H1 (cell line): ENCODE data around the gene ACKR3. TPM values are rescaled to one million over a fixed set of nuclear protein-coding genes. Genes with fewer than 3 reads are reported as not detected.

ENCODE experiments used
- CBX5 ChIP-seq: fragments of 300-800, 300-1000 bp; sonication (generic); IDR thresholded peaks from 2 replicates; pipeline ENCODE4 v1.7.1; 2016; ENCODE audit warnings: antibody characterized with exemption, low read length, low read depth
- SIRT6 ChIP-seq: IDR thresholded peaks from one replicate; pipeline ENCODE4 v1.7.1; 2012; ENCODE audit warnings: low read length, inconsistent platforms
- TCF12 ChIP-seq: IDR thresholded peaks from 2 replicates; pipeline ENCODE4 v1.6.1; 2011; ENCODE audit warnings: low read depth, mild to moderate bottlenecking, low read length
- polyA plus RNA-seq, 7 experiments: library from polyadenylated mRNA; depleted of rRNA in 3 of 7; stranded (reverse) in 5 of 7; unstranded in 2 of 7; fragments of >200 nt in 5 of 7; fragments of 200-250 nt in 2 of 7; gene quantifications; 1 replicate in 5 of 7; 2 replicates in 1 of 7; 4 replicates in 1 of 7; pipeline versions ENCODE4 v1.2.1 to v1.2.3, GENCODE V29; 2011 to 2013; ENCODE audit warnings: missing spikeins in 2 of 7, mixed read lengths in 2 of 7
- total RNA-seq: library from RNA; stranded (reverse); fragmentation: NEBNext Ultra II Directional; extraction: Animal tissue kit (Norgen Biotek cat#: 25700); gene quantifications from 2 replicates; pipeline ENCODE4 v1.2.1, GENCODE V29; 2021
- TF ChIP-seq, protein P1 (sequence below): IDR thresholded peaks from 2 replicates; pipeline ENCODE4 v1.6.1; 2012; ENCODE audit warnings: low read length, inconsistent platforms

ACKR3 gene
- total and polyA plus RNA-seq, 2 of the 8 experiments (the other 6 are each of a cell fraction or from before 2014, with no cell fraction given), result 1.4 to 24.4 TPM

DNA sequence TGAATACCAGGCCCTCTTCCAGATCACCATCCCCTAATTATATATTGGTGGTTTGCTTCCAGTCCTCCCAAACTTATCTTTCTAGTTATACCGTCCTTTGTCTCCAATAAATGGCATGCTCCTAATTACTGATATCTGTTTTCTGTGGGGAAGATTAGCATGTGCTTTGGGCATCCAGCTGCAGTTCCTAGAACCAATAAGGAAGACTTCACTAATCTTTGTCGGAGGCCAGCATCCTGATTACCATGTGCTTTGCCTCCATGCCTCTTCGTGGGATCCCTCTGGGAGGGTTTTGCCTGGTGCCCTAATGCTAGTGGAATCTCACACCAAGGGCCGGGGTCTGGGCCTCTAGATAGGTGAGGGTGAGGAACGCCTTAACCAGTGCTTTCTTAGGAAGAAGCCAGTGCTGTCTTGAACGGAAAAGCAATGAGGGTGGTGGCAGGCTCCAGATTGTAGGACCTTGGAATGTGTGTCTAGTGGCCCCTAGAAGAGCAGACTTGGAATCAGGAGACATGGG, 47.7 kb downstream of the ACKR3 start (continued):
- TF ChIP-seq CBX5 (no peak), TCF12 (no peak), SIRT6 (no peak)
- TF ChIP-seq, protein P1, sequence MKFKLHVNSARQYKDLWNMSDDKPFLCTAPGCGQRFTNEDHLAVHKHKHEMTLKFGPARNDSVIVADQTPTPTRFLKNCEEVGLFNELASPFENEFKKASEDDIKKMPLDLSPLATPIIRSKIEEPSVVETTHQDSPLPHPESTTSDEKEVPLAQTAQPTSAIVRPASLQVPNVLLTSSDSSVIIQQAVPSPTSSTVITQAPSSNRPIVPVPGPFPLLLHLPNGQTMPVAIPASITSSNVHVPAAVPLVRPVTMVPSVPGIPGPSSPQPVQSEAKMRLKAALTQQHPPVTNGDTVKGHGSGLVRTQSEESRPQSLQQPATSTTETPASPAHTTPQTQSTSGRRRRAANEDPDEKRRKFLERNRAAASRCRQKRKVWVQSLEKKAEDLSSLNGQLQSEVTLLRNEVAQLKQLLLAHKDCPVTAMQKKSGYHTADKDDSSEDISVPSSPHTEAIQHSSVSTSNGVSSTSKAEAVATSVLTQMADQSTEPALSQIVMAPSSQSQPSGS, result no peak
